Activated naive CD8-positive, alpha-beta T cell treated with anti-CD3 and anti-CD28 coated beads, Interleukin-2, amount 50 U/mL, for 24 hours (primary cell): ENCODE results near the gene SERP2.

Experiments used
- ATAC-seq: fragments of 150-1000 bp; cut with Tn5 transposase; one replicate; pipeline ENCODE4 v1.10.0; 2021
- DNase-seq: peaks from one replicate; pipeline ENCODE4 v3.0.0; 2021
- H3K27ac Mint-ChIP-seq: one replicate; pipeline ENCODE4 v1.8.0; 2021; ENCODE audit warnings: mild to moderate bottlenecking, mixed read lengths
- H3K27me3 Mint-ChIP-seq: one replicate; pipeline ENCODE4 v1.8.0; 2021; ENCODE audit warnings: mixed read lengths
- H3K36me3 Mint-ChIP-seq: one replicate; pipeline ENCODE4 v1.8.0; 2021; ENCODE audit warnings: low read depth, mixed read lengths
- H3K4me1 Mint-ChIP-seq: one replicate; pipeline ENCODE4 v1.8.0; 2021; ENCODE audit warnings: mixed read lengths
- H3K4me3 Mint-ChIP-seq: one replicate; pipeline ENCODE4 v1.8.0; 2021; ENCODE audit warnings: mild to moderate bottlenecking, moderate library complexity, mixed read lengths
- H3K9me3 Mint-ChIP-seq: one replicate; pipeline ENCODE4 v1.8.0; 2021; ENCODE audit warnings: mixed read lengths

SERP2 gene

DNA sequence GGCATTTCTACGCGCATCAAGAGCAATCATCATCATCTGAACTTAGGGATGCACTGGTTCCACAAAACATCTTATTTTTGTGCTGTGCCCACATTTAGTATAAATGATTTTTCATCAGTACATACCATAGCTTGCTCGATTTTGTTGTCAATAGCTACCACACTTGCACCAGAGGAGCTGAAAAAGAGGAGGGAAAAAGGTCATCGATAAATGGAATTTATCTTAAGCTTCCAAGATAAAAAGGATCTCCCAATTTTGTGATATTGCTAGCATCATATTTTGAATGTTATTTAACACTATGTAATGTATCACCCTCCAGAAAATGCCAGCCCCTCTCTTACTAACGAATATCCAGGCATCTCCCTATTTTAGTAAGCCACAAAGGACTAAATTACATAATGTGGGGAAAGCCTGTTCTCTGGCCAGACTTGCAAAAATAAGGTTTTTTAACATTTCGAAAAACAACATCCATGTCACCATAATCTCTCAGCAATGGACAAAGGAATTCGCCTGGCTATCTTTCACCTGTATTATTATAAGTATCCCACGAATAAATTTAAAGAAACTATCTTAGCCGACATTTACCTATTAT, 62.4 kb downstream of the SERP2 start:
- Mint-ChIP-seq H3K4me1 (peaks cover 17% of the 10 kb centered on the region), H3K4me3 (peak overlapping the region; percentile 77), H3K36me3 (peaks cover 2% of the 10 kb centered on the region), H3K27me3 (peaks cover 12% of the 10 kb centered on the region), H3K27ac (peak overlapping the region; percentile 70), H3K9me3 (no peaks in the 10 kb centered on the region)
- DNase-seq (no peak), ATAC-seq (no peak)

DNA sequence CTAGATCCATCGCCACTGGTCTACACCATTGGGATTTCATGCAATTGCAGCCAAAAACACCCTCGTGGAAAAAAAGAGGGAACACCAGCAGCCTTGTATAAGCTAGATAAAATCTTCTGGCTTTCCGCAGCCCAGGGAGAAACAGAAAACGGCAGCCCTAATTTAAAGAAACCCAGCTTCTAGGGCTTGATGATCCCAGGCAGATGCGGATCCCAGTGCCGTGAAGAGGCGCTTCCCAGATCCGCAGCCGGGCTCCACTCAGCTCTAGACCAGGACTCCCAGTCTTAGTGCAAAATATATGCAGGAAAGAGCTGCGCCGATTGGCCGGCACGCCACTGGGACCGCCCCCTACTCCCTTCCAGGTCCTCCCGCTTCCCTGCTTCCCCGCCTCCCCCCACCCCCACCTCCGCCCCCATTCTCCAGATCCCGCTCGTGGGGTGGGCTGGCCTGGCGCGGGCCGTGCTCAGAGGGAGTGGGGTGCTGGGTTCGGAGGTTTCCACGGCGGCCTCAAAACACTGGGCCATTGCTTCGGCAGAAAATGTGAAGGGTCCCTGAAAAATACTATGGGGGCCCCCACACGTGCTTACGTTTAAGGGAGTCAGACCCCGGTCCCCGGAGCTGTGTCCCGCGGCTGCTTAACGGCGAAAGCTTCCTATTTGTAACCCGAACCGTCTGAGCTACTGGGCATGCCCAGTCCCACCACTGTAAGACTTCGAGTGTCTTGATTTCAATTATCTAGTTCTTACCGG, 63.1 kb downstream of the SERP2 start:
- H3K4me3 Mint-ChIP-seq, result peak overlapping the region; percentile 77
- H3K36me3 Mint-ChIP-seq, result peaks cover 2% of the 10 kb centered on the region
- peaks cover 17% of the 10 kb centered on the region for H3K4me1 Mint-ChIP-seq
- no peaks in the 10 kb centered on the region for H3K9me3 Mint-ChIP-seq
- DNase-seq, result peak; percentile 52
- peak overlapping the region; percentile 52 for H3K27ac Mint-ChIP-seq
- peaks cover 12% of the 10 kb centered on the region for H3K27me3 Mint-ChIP-seq
- ATAC-seq, result peak; percentile 33

DNA sequence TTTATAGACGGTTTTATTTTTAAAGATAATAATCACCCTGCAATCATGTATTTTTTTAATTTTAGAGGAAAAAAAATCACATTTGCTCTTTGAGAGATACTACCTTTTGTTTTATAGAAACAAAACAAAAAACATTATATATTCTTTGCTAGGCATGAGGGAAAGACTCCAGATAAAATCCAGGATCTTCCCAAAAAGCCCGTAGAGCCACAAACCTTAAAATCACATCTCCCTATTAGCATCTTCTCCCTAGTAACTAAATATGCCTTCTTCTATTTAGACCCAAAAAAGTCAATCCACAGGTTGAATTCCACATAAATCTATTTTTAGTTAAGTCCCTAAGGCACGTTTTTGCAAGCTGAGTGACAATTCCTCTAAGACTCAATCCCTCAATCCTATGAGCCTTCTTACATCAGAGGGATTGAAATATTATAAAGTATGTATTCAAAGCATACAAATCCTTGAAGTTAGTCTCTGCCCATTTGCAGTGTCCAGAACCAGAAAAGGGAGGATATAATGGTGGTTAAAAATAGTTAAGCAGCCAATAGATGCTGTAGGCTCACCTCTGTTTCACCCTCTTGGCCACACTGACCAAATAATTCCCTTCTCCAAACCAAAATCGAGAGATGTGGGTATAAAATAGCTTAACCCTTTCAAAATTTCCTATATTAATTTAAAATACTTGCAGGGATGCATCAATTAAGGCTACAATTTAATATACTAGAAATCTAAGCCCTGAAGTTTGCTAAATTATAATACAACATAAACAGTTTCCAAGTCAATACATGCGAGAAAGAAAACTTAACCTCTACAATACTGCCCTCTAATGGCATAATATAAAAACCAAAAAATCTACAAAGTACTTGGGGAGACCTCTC, 64.0 kb downstream of the SERP2 start:
- H3K4me3 Mint-ChIP-seq, result peak overlapping the region; percentile 77
- peaks cover 12% of the 10 kb centered on the region for H3K27me3 Mint-ChIP-seq
- peaks cover 2% of the 10 kb centered on the region for H3K36me3 Mint-ChIP-seq

DNA sequence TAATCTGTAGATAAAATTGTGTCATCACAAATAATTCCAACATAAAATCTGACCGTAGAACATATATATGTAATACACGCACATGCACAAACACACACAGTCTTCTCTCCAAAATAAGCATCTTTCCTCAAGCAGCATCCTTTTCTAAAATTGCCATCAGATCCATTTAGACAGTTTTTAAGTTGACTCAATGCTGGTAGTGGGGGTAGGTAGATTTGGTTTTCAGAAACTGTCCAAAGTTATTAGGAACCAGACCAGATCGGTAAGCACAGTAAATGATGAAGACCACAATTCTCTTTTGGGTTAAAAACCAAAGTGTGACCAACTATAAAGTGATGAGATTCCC, 64.6 kb downstream of the SERP2 start:
- Mint-ChIP-seq H3K36me3 (peaks cover 2% of the 10 kb centered on the region), H3K9me3 (no peaks in the 10 kb centered on the region), H3K4me1 (peaks cover 17% of the 10 kb centered on the region), H3K27me3 (peaks cover 12% of the 10 kb centered on the region), H3K27ac (no peak overlapping the region), H3K4me3 (no peak overlapping the region)
- ATAC-seq, result no peak
- DNase-seq, result no peak

More for the DNA sequence above, 64.0 kb downstream of the SERP2 start:
- Mint-ChIP-seq H3K9me3 (no peaks in the 10 kb centered on the region), H3K27ac (peak overlapping the region; percentile 52), H3K4me1 (peaks cover 17% of the 10 kb centered on the region)
- no peak for ATAC-seq
- no peak for DNase-seq

DNA sequence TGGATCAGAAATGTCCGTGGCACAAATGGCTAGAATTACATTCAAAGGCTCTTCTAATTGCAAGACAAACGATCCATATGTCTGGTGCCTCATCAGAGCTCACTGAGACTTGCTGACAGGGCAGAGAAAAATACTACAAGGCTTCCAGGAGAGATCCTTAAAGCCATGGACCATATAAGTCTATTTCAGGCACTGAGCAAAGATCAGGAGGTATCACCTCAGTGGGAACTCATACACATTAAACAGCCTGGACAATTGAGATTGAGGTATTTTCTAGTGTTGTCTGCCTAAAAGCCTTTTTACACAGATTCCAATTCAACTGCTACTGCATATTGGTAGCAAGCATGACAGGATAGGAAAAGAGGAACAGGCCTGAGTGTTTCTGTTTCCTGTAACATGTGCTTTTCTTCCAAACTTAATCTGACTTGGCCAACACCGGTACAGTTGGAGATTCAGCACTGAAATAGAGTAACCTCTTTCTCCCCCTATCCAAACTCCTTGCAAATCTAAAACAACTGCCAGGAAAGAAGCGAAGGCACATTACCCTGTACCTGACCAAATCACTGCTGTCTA, 65.9 kb downstream of the SERP2 start:
- Mint-ChIP-seq H3K36me3 (no peaks in the 10 kb centered on the region), H3K9me3 (no peaks in the 10 kb centered on the region), H3K27ac (no peak overlapping the region), H3K27me3 (peaks cover 12% of the 10 kb centered on the region), H3K4me3 (no peak overlapping the region), H3K4me1 (peaks cover 17% of the 10 kb centered on the region)
- ATAC-seq, result no peak
- no peak for DNase-seq

DNA sequence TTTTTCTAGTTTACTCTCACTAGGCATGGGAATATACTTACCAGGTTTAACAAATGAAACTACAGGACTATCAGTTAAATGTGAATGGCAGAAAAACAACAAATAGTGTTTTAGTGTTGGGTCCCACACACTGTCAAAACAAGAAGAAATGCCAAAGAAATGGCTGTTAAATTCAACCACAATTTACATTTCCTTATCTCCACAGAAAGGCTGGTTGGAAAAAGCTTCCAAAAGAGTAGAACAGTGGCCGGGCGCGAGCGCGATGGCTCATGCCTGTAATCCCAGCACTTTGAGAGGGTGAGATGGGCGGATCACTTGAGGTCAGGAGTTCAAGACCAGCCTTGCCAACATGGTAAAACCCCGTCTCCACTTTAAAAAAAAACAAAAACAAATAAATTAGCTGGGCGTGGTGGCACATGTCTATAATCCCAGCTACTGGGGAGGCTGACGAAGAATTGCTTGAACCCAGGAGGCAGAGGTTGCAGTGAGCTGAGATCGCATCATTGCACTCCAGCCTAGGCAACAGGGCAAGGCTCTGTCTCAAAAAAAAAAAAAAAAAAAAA, 66.5 kb downstream of the SERP2 start:
- no peak for ATAC-seq
- Mint-ChIP-seq H3K36me3 (no peaks in the 10 kb centered on the region), H3K4me1 (peaks cover 17% of the 10 kb centered on the region), H3K27me3 (peaks cover 12% of the 10 kb centered on the region), H3K27ac (no peak overlapping the region), H3K4me3 (no peak overlapping the region), H3K9me3 (no peaks in the 10 kb centered on the region)
- no peak for DNase-seq
